HG03565 (cell line): Measurements from ENCODE around the gene ARHGAP21.
"Not testable (repeated sequence)": the region's sequence is repeated elsewhere in the genome, so short reads cannot be mapped to it uniquely, and the experiment has no call there.

Experiments
- ATAC-seq: cut with Tn5 transposase; IDR thresholded peaks from one replicate; pipeline ENCODE4 v1.9.1; 2021; ENCODE audit warnings: mild to moderate bottlenecking, moderate library complexity; ENCODE audit not compliant: unreplicated experiment

ARHGAP21 gene

DNA sequence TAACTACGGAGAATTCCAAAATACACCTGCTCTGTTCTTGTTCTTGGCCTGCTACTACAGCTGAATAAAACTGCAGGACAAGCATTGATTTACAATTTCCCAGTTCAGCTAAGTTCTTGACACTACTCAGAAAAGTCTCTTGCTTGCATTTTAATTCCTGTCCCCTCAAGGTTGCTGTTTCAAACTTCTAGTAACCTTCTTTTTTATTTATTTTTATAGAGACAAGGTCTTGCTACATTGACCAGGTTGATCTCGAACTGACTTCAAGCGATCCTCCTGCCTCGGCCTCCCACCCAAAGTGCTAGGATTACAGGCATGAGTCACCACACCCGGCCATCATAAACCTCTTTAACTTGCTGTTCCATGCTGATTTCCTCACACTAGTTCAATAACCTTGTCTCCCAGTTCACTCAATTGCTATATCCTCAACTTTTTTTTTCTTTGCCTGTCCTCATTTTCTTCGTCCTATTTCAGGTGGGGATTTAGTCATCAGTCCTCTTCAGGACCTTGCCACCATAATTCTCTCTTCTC, 79.9 kb downstream of the ARHGAP21 start:
- ATAC-seq = no peak

DNA sequence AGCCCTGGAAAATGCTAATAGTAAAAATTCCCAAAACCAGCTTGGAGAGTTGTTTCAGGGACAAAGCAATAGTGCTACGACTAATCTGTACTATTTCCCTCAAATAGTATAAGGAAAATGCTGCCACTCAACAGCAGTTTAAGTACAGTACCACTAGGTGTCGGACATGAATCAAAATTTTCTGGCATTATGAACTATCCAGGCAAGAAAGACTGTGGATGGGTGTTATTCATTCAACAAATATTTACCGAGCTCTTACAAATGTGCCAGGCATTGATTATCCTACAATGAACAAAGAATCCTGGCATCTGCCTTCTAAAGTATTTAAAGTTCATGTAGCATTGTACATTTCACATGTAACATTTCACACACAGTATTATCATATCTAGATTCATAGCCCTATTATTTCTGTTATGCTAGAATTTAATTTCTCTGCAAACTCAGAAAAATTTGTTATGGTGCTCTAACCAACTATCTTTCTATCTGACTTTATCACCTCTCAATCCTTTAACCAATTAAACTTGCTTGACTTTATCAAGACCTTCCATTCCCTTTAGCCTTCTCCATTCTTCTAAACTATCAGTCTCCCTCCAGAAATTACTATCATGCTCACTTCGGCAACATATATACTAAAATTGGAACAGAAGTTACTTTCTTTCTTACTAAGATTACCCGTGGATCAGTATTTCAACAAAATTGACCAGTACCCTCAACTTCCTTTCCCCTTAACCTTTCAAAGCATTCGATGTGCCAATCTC, 80.6 kb downstream of the ARHGAP21 start:
- ATAC-seq = peak; percentile 74

GRCh38 chr10:24639124-24639523, 84.6 kb downstream of the ARHGAP21 start:
- no peak for ATAC-seq

DNA sequence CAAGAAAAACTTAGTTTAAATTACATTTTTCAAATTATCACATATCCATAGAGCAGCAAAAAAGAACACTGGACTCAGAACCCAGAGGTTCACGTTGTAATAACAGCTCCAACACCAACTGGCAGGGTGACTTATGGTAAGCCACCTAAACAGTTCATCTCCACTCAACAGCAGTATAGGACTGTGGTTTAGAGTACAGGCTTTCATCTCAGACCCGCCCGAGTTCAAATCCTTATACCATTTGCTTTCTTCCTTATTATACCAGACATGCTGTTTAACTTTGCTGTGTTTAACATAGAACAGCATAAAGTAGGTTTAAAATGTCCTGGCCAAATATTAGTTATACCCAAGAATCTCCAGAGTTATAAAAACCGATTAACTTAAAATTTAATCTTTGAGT, 97.9 kb downstream of the ARHGAP21 start:
- ATAC-seq = no peak

DNA sequence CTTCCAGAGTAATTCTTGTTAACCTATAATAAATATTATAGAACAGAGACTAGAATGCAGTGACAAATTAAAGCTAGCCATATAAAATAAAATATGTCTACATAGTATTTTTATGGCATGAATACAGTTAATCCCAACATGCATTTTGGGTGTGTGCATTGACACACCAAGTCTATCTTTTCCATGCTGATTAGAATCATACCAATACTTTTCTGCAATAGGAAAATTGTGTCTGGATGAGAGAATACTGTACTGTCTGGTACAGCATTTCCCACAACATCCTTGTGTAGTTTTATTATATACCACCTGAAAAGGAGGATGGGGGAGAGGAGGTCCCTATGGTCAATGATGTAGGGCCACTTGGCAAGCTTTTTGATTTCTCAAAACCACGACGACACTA, 100.3 kb downstream of the ARHGAP21 start:
- ATAC-seq = no peak

GRCh38 chr10:24622781-24623301, 100.8 kb downstream of the ARHGAP21 start:
- ATAC-seq = no peak

GRCh38 chr10:24621035-24621795, 102.5 kb downstream of the ARHGAP21 start:
- not testable (repeated sequence) for ATAC-seq

- ATAC-seq = not testable (repeated sequence)
These were observed 103.7 kb downstream of the ARHGAP21 start for GRCh38 chr10:24619994-24620310.

- ATAC-seq = not testable (repeated sequence)
These were observed 104.2 kb downstream of the ARHGAP21 start for GRCh38 chr10:24619291-24619993.

DNA sequence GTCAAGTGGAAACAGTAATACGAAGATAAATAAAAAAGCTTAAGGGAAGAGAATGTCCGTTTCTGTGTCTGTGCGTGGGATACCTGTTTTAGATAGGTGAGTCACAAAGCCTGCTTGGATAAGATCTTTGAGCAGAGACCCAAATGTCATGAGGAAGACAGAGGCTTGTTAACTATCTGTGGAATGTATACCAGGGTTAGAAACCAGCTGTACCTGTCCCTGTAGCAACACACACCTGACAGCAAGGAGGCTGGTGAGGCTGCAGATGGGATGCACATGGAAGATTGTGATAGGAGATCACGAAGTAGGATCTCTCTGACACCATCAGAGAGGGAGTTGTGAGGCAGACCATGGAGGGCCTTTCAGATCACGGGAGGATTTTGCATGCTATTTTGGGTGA, 105.3 kb downstream of the ARHGAP21 start:
- ATAC-seq = no peak

DNA sequence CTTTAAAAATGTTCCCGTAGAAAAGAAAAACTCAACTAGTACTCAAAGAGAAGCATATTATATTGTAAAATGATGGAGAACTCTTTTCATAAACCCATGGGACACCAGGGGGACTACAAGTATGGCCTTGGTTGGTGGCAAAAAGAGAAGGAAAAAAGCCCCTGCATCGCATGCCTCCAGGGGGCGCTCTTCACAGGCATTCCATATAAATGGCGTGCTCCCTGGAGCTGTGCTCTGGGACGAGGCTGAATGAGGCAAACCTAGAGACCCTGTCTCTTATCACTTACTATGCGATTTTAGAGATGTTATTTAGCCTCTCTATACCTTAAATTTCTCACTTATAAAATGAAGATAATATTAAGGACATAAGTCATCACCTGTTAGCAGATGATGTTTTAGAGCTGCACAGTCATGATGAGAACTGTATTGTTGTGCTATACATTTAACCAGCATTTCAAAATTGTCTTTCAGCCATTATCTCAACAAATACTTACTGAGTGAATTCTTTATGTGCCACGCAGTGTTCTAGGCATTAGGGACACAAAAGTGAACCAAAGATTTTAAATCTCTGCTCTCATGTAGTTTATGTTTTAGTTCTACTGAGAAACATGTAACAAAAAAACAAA, 105.8 kb downstream of the ARHGAP21 start:
- ATAC-seq = no peak

- ATAC-seq = no peak
These were observed 107.2 kb downstream of the ARHGAP21 start for GRCh38 chr10:24616536-24616935.

DNA sequence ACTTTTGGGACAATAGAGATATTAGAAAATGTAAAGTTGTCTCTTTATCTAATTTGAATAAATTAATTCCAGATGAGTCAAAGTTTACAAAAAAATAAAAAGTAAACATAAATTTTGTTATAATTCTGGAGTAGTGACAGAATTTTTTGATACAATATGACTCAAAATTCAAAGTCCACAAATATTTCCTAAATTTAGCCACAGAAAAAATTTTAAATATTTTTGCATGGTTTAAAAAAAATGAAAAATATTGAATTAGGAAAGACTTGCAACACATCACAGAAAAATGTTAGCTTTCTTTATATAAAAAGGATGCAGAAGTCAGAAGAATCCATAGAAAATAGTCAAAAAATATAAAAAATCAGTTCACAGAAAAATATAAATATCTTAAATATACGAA, 117.7 kb downstream of the ARHGAP21 start:
- ATAC-seq = no peak

DNA sequence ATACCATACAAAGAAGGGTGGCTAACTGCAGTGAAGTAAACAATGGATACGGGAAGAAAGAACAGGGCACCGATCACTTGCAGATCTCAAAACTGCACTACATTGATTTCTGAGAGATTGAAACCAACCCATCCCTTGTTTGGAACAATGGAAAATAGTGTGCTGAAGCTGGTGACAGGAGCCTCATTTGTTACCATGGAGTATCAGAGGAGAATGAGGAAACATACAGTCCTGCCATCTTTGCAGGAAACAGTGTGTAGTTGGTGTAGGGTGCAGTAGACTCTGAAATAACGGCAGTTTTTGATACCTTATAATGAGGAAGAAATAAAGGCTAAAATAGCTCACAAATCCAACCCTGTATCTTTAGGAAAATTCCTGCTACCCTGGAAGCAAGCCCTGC, 118.5 kb downstream of the ARHGAP21 start:
- no peak for ATAC-seq

- no peak for ATAC-seq
These were observed 120.4 kb downstream of the ARHGAP21 start for GRCh38 chr10:24603333-24603732.

DNA sequence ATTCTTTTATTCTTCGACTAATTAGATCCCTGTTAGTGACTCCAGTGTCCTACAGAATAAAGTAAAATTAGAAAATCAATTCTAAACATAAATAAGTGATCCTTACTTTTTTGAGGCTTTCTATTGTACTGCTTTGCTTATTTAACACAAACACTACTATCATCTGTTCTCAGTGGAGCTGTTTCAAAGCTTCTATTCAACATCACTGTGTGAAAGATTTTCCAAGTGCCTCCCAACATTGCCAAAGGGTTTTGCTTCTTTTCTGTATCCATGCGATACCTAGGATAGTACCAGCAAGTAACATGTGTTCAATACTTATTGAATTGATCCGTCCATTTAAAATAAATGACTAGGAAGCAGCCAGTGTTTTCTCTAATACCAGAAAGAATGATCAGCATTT, 125.7 kb downstream of the ARHGAP21 start:
- no peak for ATAC-seq

GRCh38 chr10:24597426-24597825, 126.3 kb downstream of the ARHGAP21 start:
- ATAC-seq = no peak

DNA sequence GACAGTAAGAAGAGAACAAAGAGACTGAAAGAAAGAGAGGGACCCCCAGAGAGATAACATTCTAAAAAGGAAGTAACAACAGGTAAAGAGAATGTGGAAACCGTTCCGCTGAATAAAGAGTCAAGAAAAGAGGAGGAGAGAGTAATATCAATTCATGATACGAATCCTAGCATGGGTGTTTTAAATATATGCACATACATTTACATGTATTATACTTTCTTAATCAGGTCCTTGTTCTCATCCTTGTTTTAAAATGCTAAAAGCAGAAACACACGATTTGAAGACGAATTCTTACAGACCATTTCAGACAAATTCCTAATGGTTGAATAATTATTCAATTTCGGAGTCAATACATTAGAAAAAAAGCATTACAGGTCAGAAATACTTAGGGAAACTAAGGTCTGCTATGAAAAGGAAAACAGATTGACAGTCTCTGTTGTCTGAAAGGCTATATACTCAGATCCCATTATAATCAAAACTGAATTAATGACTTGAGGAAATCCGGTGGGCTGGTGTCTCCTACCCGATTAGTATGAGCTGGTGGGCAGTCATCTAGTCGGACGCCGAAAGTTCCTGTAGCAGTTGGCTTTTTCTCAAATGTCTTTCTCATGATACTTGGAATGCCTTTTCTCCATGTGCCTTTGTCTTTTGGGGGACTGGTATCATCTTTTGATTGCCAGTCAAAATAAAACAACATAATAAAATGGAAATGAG, 127.3 kb downstream of the ARHGAP21 start:
- ATAC-seq = no peak

- no peak for ATAC-seq
These were observed 132.8 kb downstream of the ARHGAP21 start for GRCh38 chr10:24590697-24591457.

DNA sequence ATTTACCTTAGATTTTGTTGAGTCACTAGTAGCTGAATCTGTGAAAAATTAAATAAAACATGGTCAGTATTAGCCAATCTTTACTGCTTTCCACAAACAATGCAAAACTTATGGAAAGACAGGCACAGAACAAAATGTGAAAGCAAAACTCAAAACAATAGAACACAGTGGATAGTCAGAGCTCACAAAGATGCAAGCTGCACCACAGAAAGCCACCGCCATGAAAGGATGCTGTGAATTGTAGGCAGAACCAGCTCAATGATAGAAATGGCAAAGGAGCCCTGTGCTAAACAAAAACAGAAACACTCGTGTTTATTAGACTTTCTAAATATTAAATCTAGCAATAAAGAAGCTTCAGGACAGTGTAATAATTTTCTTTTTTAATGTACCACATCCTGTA, 134.4 kb downstream of the ARHGAP21 start:
- ATAC-seq = no peak
